HG02973 (cell line): ENCODE measurements around the gene PPME1.

Experiments
- ATAC-seq: cut with Tn5 transposase; IDR thresholded peaks from one replicate; pipeline ENCODE4 v1.9.1; 2021; ENCODE audit warnings: moderate library complexity; ENCODE audit not compliant: unreplicated experiment

The PPME1 gene

GRCh38 chr11:74225565-74225964, 54.5 kb downstream of the PPME1 start:
- ATAC-seq = no peak

- no peak for ATAC-seq
These were observed 55.8 kb downstream of the PPME1 start for GRCh38 chr11:74226907-74227306.

- ATAC-seq = no peak
These were observed 61.3 kb downstream of the PPME1 start for GRCh38 chr11:74232311-74232950.

GRCh38 chr11:74233683-74234082, 62.6 kb downstream of the PPME1 start:
- no peak for ATAC-seq

GRCh38 chr11:74235121-74235520, 64.0 kb downstream of the PPME1 start:
- ATAC-seq = no peak

- no peak for ATAC-seq
These were observed 66.5 kb downstream of the PPME1 start for GRCh38 chr11:74237541-74237940.

GRCh38 chr11:74238243-74238642, 67.2 kb downstream of the PPME1 start:
- no peak for ATAC-seq

- ATAC-seq = no peak
These were observed 77.4 kb downstream of the PPME1 start for GRCh38 chr11:74248469-74248868.

- ATAC-seq = no peak
These were observed 78.4 kb downstream of the PPME1 start for GRCh38 chr11:74249496-74249895.

GRCh38 chr11:74253361-74253760, 82.3 kb downstream of the PPME1 start:
- no peak for ATAC-seq

GRCh38 chr11:74255741-74256375, 84.8 kb downstream of the PPME1 start:
- ATAC-seq = no peak

GRCh38 chr11:74256378-74257133, 85.5 kb downstream of the PPME1 start:
- no peak for ATAC-seq

- no peak for ATAC-seq
These were observed 87.0 kb downstream of the PPME1 start for GRCh38 chr11:74257959-74258553.

- no peak for ATAC-seq
These were observed 91.6 kb downstream of the PPME1 start for GRCh38 chr11:74262725-74263124.

- no peak for ATAC-seq
These were observed 94.2 kb downstream of the PPME1 start for GRCh38 chr11:74265256-74265655.

- ATAC-seq = no peak
These were observed 95.9 kb downstream of the PPME1 start for GRCh38 chr11:74267014-74267413.

- ATAC-seq = no peak
These were observed 97.4 kb downstream of the PPME1 start for GRCh38 chr11:74268456-74268855.

GRCh38 chr11:74269161-74269811, 98.2 kb downstream of the PPME1 start:
- ATAC-seq = no peak

GRCh38 chr11:74272276-74272675, 101.2 kb downstream of the PPME1 start:
- no peak for ATAC-seq

- ATAC-seq = no peak
These were observed 105.5 kb downstream of the PPME1 start for GRCh38 chr11:74276581-74276980.

GRCh38 chr11:74278103-74278502, 107.0 kb downstream of the PPME1 start:
- ATAC-seq = no peak
